H1 (cell line): ENCODE measurements around the gene ALG14. TPM values are rescaled to one million over a fixed set of nuclear protein-coding genes. Genes with fewer than 3 reads are reported as not detected.

Source experiments
- ASH2L ChIP-seq: fragments of 200-600, 300-600 bp; sonication (generic); IDR thresholded peaks from one replicate; pipeline ENCODE4 v1.7.1; 2017; ENCODE audit warnings: low read length
- CHD7 ChIP-seq: fragments of 300-600 bp; sonication (generic); IDR thresholded peaks from 2 replicates; pipeline ENCODE4 v1.7.1; 2012; ENCODE audit warnings: low read length, moderate library complexity, mild to moderate bottlenecking, inconsistent platforms; ENCODE audit not compliant: insufficient replicate concordance
- E2F6 ChIP-seq: IDR thresholded peaks from 2 replicates; pipeline ENCODE4 v1.6.1; 2012; ENCODE audit warnings: inconsistent platforms
- FOSL1 ChIP-seq: IDR thresholded peaks from 2 replicates; pipeline ENCODE4 v1.6.1; 2011; ENCODE audit warnings: mild to moderate bottlenecking, low read depth, low read length, moderate library complexity; ENCODE audit not compliant: insufficient read depth
- HDAC6 ChIP-seq: IDR thresholded peaks from one replicate; pipeline ENCODE4 v1.7.1; 2012; ENCODE audit warnings: low read depth, mild to moderate bottlenecking, inconsistent platforms, low read length, moderate library complexity
- KDM1A ChIP-seq: fragments of 200-600, 300-600 bp; sonication (generic); IDR thresholded peaks from 2 replicates; pipeline ENCODE4 v1.7.1; 2016; ENCODE audit warnings: mild to moderate bottlenecking, low read length, borderline replicate concordance
- RNF2 ChIP-seq: fragments of 200-900, 300-1000 bp; sonication (generic); IDR thresholded peaks from 2 replicates; pipeline ENCODE4 v1.7.1; 2016; ENCODE audit warnings: borderline replicate concordance, low read depth, mild to moderate bottlenecking, antibody characterized with exemption, low read length; ENCODE audit not compliant: poor library complexity, severe bottlenecking; ENCODE audit errors: missing control alignments
- SIX5 ChIP-seq: IDR thresholded peaks from 2 replicates; pipeline ENCODE4 v1.6.1; 2011; ENCODE audit warnings: mild to moderate bottlenecking, low read depth, low read length
- SUZ12 ChIP-seq: fragments of 200-600 bp; sonication (generic); IDR thresholded peaks from 2 replicates; pipeline ENCODE4 v1.6.1; 2012; ENCODE audit warnings: mild to moderate bottlenecking, inconsistent platforms, low read length, moderate library complexity, mixed read lengths
- ZNF274 ChIP-seq: IDR thresholded peaks from 2 replicates; pipeline ENCODE4 v1.7.0; 2012; ENCODE audit warnings: low read length, borderline replicate concordance; ENCODE audit errors: extremely low read depth
- polyA plus RNA-seq, 7 experiments: library from polyadenylated mRNA; depleted of rRNA in 3 of 7; stranded (reverse) in 5 of 7; unstranded in 2 of 7; fragments of >200 nt in 5 of 7; fragments of 200-250 nt in 2 of 7; gene quantifications; 1 replicate in 5 of 7; 2 replicates in 1 of 7; 4 replicates in 1 of 7; pipeline versions ENCODE4 v1.2.1 to v1.2.3, GENCODE V29; 2011 to 2013; ENCODE audit warnings: missing spikeins in 2 of 7, mixed read lengths in 2 of 7
- total RNA-seq: library from RNA; stranded (reverse); fragmentation: NEBNext Ultra II Directional; extraction: Animal tissue kit (Norgen Biotek cat#: 25700); gene quantifications from 2 replicates; pipeline ENCODE4 v1.2.1, GENCODE V29; 2021

Gene ALG14
- total and polyA plus RNA-seq, 2 of the 8 experiments (the other 6 are each of a cell fraction or from before 2014, with no cell fraction given), result 0.95 to 1.3 TPM

GRCh38 chr1:94999456-95000131 lies 73.2 kb downstream of the ALG14 start (continued):
- TF ChIP-seq CHD7, result no peak
- no peak for TF ChIP-seq ZNF274
- no peak for TF ChIP-seq KDM1A
- no peak for TF ChIP-seq HDAC6
- TF ChIP-seq RNF2, result no peak
- no peak for TF ChIP-seq SIX5
- no peak for TF ChIP-seq E2F6
- TF ChIP-seq SUZ12, result no peak
- no peak for TF ChIP-seq FOSL1
- no peak for TF ChIP-seq ASH2L
